ENCODE results near the gene HDC.

The HDC gene

GRCh38 chr15:50232791-50233190, 32.7 kb downstream of the HDC start:
- in situ Hi-C loops (cut with HindIII; ENCODE audit: low pct_ligation_motif_present, low pct_unique_long_range_greater_than_20kb, low sequenced_read_pairs) = no loop called here
- DNase-seq = no peak

GRCh38 chr15:50231761-50232160, 33.8 kb downstream of the HDC start:
- in situ Hi-C loops (cut with HindIII; ENCODE audit: low pct_ligation_motif_present, low pct_unique_long_range_greater_than_20kb, low sequenced_read_pairs) = no loop called here
- DNase-seq = no peak

GRCh38 chr15:50229336-50229735, 36.2 kb downstream of the HDC start:
- DNase-seq = no peak
- in situ Hi-C loops (cut with HindIII; ENCODE audit: low pct_ligation_motif_present, low pct_unique_long_range_greater_than_20kb, low sequenced_read_pairs) = no loop called here

GRCh38 chr15:50228866-50229265, 36.7 kb downstream of the HDC start:
- in situ Hi-C loops (cut with HindIII; ENCODE audit: low pct_ligation_motif_present, low pct_unique_long_range_greater_than_20kb, low sequenced_read_pairs) = no loop called here
- no peak for DNase-seq

GRCh38 chr15:50227076-50227475, 38.5 kb downstream of the HDC start:
- DNase-seq = peak; percentile 83
- in situ Hi-C loops (cut with HindIII; ENCODE audit: low pct_ligation_motif_present, low pct_unique_long_range_greater_than_20kb, low sequenced_read_pairs) = no loop called here

GRCh38 chr15:50225938-50226337, 39.6 kb downstream of the HDC start:
- in situ Hi-C loops (cut with HindIII; ENCODE audit: low pct_ligation_motif_present, low pct_unique_long_range_greater_than_20kb, low sequenced_read_pairs) = no loop called here
- no peak for DNase-seq

- in situ Hi-C loops (cut with HindIII; ENCODE audit: low pct_ligation_motif_present, low pct_unique_long_range_greater_than_20kb, low sequenced_read_pairs) = no loop called here
Measured at GRCh38 chr15:50225057-50225456, 40.5 kb downstream of the HDC start.

GRCh38 chr15:50224606-50225005, 40.9 kb downstream of the HDC start:
- DNase-seq = no peak
- in situ Hi-C loops (cut with HindIII; ENCODE audit: low pct_ligation_motif_present, low pct_unique_long_range_greater_than_20kb, low sequenced_read_pairs) = no loop called here

More at GRCh38 chr15:50225057-50225456, 40.5 kb downstream of the HDC start:
- no peak for DNase-seq

- DNase-seq = no peak
- in situ Hi-C loops (cut with HindIII; ENCODE audit: low pct_ligation_motif_present, low pct_unique_long_range_greater_than_20kb, low sequenced_read_pairs) = no loop called here
Measured at GRCh38 chr15:50222181-50222580, 43.3 kb downstream of the HDC start.

GRCh38 chr15:50219820-50220219, 45.7 kb downstream of the HDC start:
- in situ Hi-C loops (cut with HindIII; ENCODE audit: low pct_ligation_motif_present, low pct_unique_long_range_greater_than_20kb, low sequenced_read_pairs) = no loop called here
- DNase-seq = no peak

- no peak for DNase-seq
- in situ Hi-C loops (cut with HindIII; ENCODE audit: low pct_ligation_motif_present, low pct_unique_long_range_greater_than_20kb, low sequenced_read_pairs) = no loop called here
Measured at GRCh38 chr15:50218691-50219090, 46.8 kb downstream of the HDC start.

GRCh38 chr15:50218291-50218690, 47.2 kb downstream of the HDC start:
- in situ Hi-C loops (cut with HindIII; ENCODE audit: low pct_ligation_motif_present, low pct_unique_long_range_greater_than_20kb, low sequenced_read_pairs) = no loop called here

GRCh38 chr15:50210462-50211157, 54.9 kb downstream of the HDC start:
- in situ Hi-C loops (cut with HindIII; ENCODE audit: low pct_ligation_motif_present, low pct_unique_long_range_greater_than_20kb, low sequenced_read_pairs) = no loop called here
- no peak for DNase-seq

More at GRCh38 chr15:50218291-50218690, 47.2 kb downstream of the HDC start:
- no peak for DNase-seq

- no peak for DNase-seq
- in situ Hi-C loops (cut with HindIII; ENCODE audit: low pct_ligation_motif_present, low pct_unique_long_range_greater_than_20kb, low sequenced_read_pairs) = no loop called here
Measured at GRCh38 chr15:50209809-50210208, 55.7 kb downstream of the HDC start.

- in situ Hi-C loops (cut with HindIII; ENCODE audit: low pct_ligation_motif_present, low pct_unique_long_range_greater_than_20kb, low sequenced_read_pairs) = no loop called here
- DNase-seq = no peak
Measured at GRCh38 chr15:50206020-50206419, 59.5 kb downstream of the HDC start.

- DNase-seq = no peak
- in situ Hi-C loops (cut with HindIII; ENCODE audit: low pct_ligation_motif_present, low pct_unique_long_range_greater_than_20kb, low sequenced_read_pairs) = no loop called here
Measured at GRCh38 chr15:50202003-50202402, 63.5 kb downstream of the HDC start.

GRCh38 chr15:50192926-50193620, 72.5 kb downstream of the HDC start:
- in situ Hi-C loops (cut with HindIII; ENCODE audit: low pct_ligation_motif_present, low pct_unique_long_range_greater_than_20kb, low sequenced_read_pairs) = no loop called here

GRCh38 chr15:50192164-50192563, 73.4 kb downstream of the HDC start:
- in situ Hi-C loops (cut with HindIII; ENCODE audit: low pct_ligation_motif_present, low pct_unique_long_range_greater_than_20kb, low sequenced_read_pairs) = no loop called here
- no peak for DNase-seq

More at GRCh38 chr15:50192926-50193620, 72.5 kb downstream of the HDC start:
- DNase-seq = no peak
